GM23248 (cell line): ENCODE data around the gene FGF14.

Experiments
- EZH2 ChIP-seq: fragments of 200-600 bp; sonication (generic); IDR thresholded peaks from 2 replicates; pipeline ENCODE4 v1.6.1; 2018; ENCODE audit warnings: antibody characterized with exemption, mild to moderate bottlenecking; ENCODE audit not compliant: insufficient read depth, poor library complexity, severe bottlenecking
- EZH2phosphoT487 ChIP-seq: fragments of 200-600 bp; sonication (generic); IDR thresholded peaks from 2 replicates; pipeline ENCODE4 v1.6.1; 2018; ENCODE audit warnings: antibody characterized with exemption, moderate library complexity, mild to moderate bottlenecking, low read depth; ENCODE audit not compliant: insufficient read depth

- TF ChIP-seq EZH2phosphoT487 (no peak), EZH2 (no peak)
Observed at GRCh38 chr13:101972191-101972590, 429.7 kb downstream of the FGF14 start.
